HL-60/S4 treated with phorbol 12-myristate 13-acetate at 8.2 ng/mL for 4 days and 3 days (cell line): Measurements from ENCODE around the gene ZBTB26.
"Not testable (repeated sequence)": the region's sequence is repeated elsewhere in the genome, so short reads cannot be mapped to it uniquely, and the experiment has no call there.

ENCODE experiments used
- in situ Hi-C: fragments of 300-500 bp; cut with MboI; formaldehyde crosslinking; loops from 2 replicates; pipeline ENCODE4 v1.15.0; 2022; ENCODE audit warnings: low sequenced_read_pairs

The ZBTB26 gene

GRCh38 chr9:122929796-122930354, 1.4 kb downstream of the ZBTB26 start:
- in situ Hi-C loops = no loop called here

- in situ Hi-C loops = no loop called here
Observed at GRCh38 chr9:122923947-122924346, 7.4 kb downstream of the ZBTB26 start.

GRCh38 chr9:122922713-122923112, 8.6 kb downstream of the ZBTB26 start:
- in situ Hi-C loops = no loop called here

GRCh38 chr9:122918310-122918709, 13.0 kb downstream of the ZBTB26 start:
- in situ Hi-C loops = no loop called here

DNA sequence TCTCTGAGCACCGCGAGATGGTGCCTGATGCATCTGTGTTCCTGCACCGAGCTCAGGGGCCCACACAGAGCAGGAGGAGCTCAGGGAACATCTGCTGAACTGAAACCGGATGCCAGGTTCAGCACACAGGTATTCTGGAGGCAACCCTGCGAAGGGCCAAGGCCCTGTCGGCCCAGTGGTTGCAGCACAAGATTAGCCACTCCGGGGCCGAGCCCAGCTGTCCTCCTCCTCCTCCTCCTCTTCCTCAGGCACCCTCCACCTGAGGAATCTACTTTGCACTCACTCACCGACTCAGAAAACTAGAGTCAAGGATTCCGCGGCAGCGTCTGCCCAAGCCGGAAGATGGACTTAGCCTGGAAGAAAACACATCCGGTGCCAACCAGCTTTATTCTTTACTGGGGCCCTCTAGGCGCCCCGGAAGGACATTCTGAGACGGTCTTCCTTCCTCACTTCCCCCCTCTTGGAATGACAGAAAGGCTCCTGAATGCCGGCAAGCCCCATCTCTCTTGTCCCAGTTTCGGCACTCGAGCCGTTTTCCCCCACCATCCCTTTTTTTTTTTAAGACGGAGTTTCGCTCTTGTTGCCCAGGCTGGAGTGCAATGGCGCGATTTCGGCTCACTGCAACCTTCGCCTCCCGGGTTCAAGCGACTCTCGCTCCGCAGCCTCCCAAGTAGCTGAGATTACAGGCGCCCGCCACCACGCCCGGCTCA, 18.2 kb downstream of the ZBTB26 start, which contains the start of gene ZBTB6:
Gene ZBTB6 (minus strand): TSS at position 360 of the 710 bp plus-strand sequence. CDS start 1,251 bp downstream, outside the sequence.
- in situ Hi-C loops = no loop called here

GRCh38 chr9:122912671-122912963, 18.7 kb downstream of the ZBTB26 start:
- in situ Hi-C loops = no loop called here

GRCh38 chr9:122906122-122906521, 25.2 kb downstream of the ZBTB26 start:
- in situ Hi-C loops = not testable (repeated sequence)

DNA sequence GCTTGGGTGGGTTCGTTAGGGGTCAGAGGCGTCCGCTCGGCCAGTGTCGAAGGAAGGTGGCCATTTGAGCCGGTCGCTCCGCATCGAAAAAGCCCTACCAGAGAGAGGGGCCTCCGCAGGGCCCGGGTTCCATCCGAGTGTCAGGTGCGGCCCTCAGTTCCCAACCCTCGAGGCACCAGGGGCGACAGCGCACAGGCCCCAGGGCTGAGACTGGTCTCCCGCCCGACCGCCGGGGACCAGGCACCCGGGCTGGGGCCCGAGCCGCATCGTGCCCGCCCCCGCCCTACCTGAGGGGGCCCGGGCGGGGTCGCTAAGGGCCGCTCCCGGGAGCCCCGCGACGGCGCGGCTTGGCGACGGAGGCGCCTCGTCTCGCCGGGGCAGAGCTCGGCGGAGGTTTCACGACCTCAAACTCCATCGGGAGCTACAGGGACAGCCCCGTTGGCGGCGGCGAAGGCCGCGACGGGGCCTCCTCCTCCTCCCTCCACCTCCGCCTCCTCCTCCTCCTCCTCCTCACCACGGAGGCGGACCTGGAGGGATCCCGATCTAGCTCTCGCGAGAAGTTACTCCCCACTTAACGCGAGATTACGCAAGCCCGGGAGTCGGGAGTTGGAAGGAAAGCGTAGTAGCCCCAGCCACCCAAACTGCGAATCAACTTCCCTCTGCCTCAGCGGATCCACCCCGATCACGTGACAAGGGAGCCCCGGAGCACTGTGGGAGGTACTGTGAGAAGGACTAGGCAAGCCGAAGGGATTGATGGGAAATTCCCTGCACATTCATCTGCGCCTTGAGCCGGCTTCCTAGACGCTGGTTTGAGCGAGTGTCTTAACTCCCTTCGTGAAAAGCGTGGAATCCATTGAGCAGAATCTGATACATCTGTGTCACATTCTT, 26.2 kb downstream of the ZBTB26 start, which contains the start of gene RC3H2:
Gene RC3H2 (minus strand): TSS at position 537 of the 888 bp plus-strand sequence. CDS start 7,850 bp downstream, outside the sequence.
- in situ Hi-C loops = no loop called here

- in situ Hi-C loops = no loop called here
Observed at GRCh38 chr9:122904466-122904822, 26.9 kb downstream of the ZBTB26 start.

DNA sequence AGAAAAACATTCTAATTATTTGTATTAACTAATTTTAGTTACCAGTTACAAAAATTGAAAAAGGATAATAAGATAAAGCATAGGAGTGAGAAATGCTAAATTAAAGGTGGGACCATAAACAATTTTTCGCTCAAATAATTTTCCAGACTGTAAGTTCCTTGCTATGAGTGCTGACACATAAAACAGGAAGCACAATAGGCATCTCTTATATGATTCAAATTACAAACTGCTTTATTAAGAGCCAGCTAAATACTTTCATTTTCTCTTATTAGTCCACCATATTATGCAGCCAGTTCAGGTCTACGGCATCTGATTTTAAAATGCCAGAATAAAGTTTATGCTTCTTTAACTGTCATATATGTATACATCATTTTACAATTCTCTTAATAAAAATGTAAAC, 30.5 kb downstream of the ZBTB26 start:
- in situ Hi-C loops = no loop called here

DNA sequence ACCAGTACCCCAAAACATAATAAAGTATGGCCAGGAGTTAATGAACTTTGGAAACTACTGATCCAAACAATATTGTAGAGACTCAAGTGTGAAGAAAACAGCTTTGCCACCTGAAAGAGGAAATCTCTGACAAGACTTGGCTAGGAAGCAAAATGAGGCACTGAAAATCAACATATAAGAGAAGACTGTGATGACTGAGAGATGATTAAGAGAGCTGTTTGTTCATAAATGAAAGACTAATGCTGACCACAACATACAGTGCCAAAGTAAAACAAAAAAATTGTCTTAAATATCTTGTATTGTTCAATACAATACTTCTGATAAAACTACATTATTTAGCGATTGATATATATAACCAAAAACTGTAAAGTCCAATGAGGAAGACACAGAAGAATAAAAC, 33.3 kb downstream of the ZBTB26 start:
- in situ Hi-C loops = no loop called here

- in situ Hi-C loops = no loop called here
Observed at GRCh38 chr9:122888480-122888879, 42.8 kb downstream of the ZBTB26 start.

- in situ Hi-C loops = no loop called here
Observed at GRCh38 chr9:122883125-122883524, 48.2 kb downstream of the ZBTB26 start.

GRCh38 chr9:122879443-122879842, 51.9 kb downstream of the ZBTB26 start:
- in situ Hi-C loops = no loop called here

GRCh38 chr9:122875523-122875922, 55.8 kb downstream of the ZBTB26 start:
- in situ Hi-C loops = no loop called here

DNA sequence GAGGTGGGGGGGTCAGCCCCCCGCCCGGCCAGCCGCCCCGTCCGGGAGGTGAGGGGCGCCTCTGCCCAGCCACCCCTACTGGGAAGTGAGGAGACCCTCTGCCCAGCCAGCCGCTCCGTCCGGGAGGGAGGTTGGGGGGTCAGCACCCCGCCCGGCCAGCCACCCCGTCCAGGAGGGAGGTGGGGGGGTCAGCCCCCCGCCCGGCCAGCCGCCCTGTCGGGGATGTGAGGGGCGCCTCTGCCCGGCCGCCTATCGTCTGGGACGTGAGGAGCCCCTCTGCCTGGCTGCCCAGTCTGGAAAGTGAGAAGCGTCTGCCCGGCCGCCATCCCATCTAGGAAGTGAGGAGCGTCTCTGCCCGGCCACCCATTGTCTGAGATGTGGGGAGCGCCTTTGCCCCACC, 64.0 kb downstream of the ZBTB26 start:
- in situ Hi-C loops = not testable (repeated sequence)

- in situ Hi-C loops = no loop called here
Observed at GRCh38 chr9:122866079-122866478, 65.2 kb downstream of the ZBTB26 start.
